Activated CD8-positive, alpha-beta memory T cell treated with anti-CD3 and anti-CD28 coated beads for 4 hours (primary cell): Measurements from ENCODE around the gene NDUFAF2.
"Not testable (repeated sequence)": the region's sequence is repeated elsewhere in the genome, so short reads cannot be mapped to it uniquely, and the experiment has no call there.

Source experiments
- DNase-seq, 2 donors: peaks; one replicate each; pipeline ENCODE4 v3.0.0-alpha.2; 2020; ENCODE audit warnings: low read depth in 2 of 2

The NDUFAF2 gene

GRCh38 chr5:61176631-61177030 is 231.6 kb downstream of the NDUFAF2 start:
- no peak for DNase-seq

- no peak for DNase-seq
Observed at GRCh38 chr5:61177070-61177469, 232.1 kb downstream of the NDUFAF2 start.

GRCh38 chr5:61177716-61178115 is 232.7 kb downstream of the NDUFAF2 start:
- no peak for DNase-seq

- DNase-seq, result no peak
Observed at GRCh38 chr5:61178702-61179101, 233.7 kb downstream of the NDUFAF2 start.

GRCh38 chr5:61180886-61181285 is 235.9 kb downstream of the NDUFAF2 start:
- no peak for DNase-seq

- DNase-seq, result no peak
Observed at GRCh38 chr5:61182449-61182848, 237.4 kb downstream of the NDUFAF2 start.

GRCh38 chr5:61183538-61183937 is 238.5 kb downstream of the NDUFAF2 start:
- DNase-seq, result no peak

GRCh38 chr5:61184708-61185107 is 239.7 kb downstream of the NDUFAF2 start:
- no peak for DNase-seq

- DNase-seq, result no peak
Observed at GRCh38 chr5:61186634-61187033, 241.6 kb downstream of the NDUFAF2 start.

GRCh38 chr5:61187352-61187751 is 242.3 kb downstream of the NDUFAF2 start:
- DNase-seq, result not testable (repeated sequence)

GRCh38 chr5:61187826-61188225 is 242.8 kb downstream of the NDUFAF2 start:
- not testable (repeated sequence) for DNase-seq

- no peak for DNase-seq
Observed at GRCh38 chr5:61198606-61199005, 253.6 kb downstream of the NDUFAF2 start.

- no peak for DNase-seq
Observed at GRCh38 chr5:61200582-61201155, 255.7 kb downstream of the NDUFAF2 start.

- no peak for DNase-seq
Observed at GRCh38 chr5:61202213-61202612, 257.2 kb downstream of the NDUFAF2 start.
